ENCODE results near the gene CHAF1A.

DNA sequence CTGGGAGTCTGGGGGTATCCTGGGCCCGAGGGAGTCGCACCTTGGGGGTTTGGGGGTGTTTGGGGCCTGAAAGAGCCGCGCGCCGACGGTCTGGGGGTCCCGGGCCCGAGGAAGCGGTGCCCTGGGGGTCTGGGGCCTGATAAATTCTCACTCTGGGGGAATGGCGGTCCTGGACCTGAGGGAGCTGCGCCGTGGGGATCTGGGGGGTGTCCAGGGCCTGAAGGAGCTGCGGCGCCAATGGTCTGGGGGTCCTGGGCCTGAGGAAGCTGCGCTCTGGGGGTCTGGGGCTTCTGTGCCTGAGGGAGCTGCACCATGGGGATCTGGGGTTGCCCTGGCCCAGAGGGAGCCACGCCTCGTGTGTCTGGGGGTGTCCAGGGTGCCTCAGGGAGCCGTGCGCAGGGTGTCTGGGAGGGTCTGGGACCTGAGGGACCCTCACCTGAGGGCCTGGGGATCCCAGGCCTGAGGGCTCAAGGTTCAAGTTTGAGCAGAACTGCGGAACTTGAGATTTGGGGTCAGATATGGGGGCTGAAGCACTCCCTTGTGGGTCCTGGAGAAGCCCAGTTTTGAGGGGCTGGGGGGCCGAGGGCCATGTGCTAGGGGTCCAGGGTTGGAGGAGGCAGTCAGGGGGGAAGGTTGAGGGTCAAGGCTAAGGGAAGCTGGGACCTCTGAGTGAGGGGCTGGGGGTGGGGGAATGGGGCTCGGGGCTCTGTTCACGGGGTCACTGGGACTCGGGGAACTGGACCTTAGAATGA is 70.7 kb downstream of the CHAF1A start:
- TF ChIP-seq, protein P1, sequence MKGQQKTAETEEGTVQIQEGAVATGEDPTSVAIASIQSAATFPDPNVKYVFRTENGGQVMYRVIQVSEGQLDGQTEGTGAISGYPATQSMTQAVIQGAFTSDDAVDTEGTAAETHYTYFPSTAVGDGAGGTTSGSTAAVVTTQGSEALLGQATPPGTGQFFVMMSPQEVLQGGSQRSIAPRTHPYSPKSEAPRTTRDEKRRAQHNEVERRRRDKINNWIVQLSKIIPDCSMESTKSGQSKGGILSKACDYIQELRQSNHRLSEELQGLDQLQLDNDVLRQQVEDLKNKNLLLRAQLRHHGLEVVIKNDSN (CRISPR knock-in tag; IDR thresholded peaks at IDR 0.05), result no peak
- TF ChIP-seq, protein P2, sequence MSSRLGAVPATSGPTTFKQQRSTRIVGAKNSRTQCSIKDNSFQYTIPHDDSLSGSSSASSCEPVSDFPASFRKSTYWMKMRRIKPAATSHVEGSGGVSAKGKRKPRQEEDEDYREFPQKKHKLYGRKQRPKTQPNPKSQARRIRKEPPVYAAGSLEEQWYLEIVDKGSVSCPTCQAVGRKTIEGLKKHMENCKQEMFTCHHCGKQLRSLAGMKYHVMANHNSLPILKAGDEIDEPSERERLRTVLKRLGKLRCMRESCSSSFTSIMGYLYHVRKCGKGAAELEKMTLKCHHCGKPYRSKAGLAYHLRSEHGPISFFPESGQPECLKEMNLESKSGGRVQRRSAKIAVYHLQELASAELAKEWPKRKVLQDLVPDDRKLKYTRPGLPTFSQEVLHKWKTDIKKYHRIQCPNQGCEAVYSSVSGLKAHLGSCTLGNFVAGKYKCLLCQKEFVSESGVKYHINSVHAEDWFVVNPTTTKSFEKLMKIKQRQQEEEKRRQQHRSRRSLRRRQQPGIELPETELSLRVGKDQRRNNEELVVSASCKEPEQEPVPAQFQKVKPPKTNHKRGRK (CRISPR knock-in tag; IDR thresholded peaks at IDR 0.05; ENCODE audit: borderline replicate concordance), result no peak
- TF ChIP-seq GRHL2 (CRISPR knock-in tag; IDR thresholded peaks at IDR 0.05; ENCODE audit: insufficient replicate concordance, severe bottlenecking), result no peak
- TF ChIP-seq, protein P3, sequence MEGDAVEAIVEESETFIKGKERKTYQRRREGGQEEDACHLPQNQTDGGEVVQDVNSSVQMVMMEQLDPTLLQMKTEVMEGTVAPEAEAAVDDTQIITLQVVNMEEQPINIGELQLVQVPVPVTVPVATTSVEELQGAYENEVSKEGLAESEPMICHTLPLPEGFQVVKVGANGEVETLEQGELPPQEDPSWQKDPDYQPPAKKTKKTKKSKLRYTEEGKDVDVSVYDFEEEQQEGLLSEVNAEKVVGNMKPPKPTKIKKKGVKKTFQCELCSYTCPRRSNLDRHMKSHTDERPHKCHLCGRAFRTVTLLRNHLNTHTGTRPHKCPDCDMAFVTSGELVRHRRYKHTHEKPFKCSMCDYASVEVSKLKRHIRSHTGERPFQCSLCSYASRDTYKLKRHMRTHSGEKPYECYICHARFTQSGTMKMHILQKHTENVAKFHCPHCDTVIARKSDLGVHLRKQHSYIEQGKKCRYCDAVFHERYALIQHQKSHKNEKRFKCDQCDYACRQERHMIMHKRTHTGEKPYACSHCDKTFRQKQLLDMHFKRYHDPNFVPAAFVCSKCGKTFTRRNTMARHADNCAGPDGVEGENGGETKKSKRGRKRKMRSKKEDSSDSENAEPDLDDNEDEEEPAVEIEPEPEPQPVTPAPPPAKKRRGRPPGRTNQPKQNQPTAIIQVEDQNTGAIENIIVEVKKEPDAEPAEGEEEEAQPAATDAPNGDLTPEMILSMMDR (IDR thresholded peaks at IDR 0.05), result no peak
- TF ChIP-seq ATF1 (CRISPR knock-in tag; IDR thresholded peaks at IDR 0.05), result no peak
- TF ChIP-seq, protein P4, sequence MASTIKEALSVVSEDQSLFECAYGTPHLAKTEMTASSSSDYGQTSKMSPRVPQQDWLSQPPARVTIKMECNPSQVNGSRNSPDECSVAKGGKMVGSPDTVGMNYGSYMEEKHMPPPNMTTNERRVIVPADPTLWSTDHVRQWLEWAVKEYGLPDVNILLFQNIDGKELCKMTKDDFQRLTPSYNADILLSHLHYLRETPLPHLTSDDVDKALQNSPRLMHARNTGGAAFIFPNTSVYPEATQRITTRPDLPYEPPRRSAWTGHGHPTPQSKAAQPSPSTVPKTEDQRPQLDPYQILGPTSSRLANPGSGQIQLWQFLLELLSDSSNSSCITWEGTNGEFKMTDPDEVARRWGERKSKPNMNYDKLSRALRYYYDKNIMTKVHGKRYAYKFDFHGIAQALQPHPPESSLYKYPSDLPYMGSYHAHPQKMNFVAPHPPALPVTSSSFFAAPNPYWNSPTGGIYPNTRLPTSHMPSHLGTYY (CRISPR knock-in tag; IDR thresholded peaks at IDR 0.05), result no peak
- TF ChIP-seq RELA (CRISPR knock-in tag; IDR thresholded peaks at IDR 0.05; ENCODE audit: borderline replicate concordance), result no peak
- TF ChIP-seq, protein P5, sequence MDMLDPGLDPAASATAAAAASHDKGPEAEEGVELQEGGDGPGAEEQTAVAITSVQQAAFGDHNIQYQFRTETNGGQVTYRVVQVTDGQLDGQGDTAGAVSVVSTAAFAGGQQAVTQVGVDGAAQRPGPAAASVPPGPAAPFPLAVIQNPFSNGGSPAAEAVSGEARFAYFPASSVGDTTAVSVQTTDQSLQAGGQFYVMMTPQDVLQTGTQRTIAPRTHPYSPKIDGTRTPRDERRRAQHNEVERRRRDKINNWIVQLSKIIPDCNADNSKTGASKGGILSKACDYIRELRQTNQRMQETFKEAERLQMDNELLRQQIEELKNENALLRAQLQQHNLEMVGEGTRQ (CRISPR knock-in tag; IDR thresholded peaks at IDR 0.05), result no peak
- no peak for TF ChIP-seq NFYB (CRISPR knock-in tag; conservative IDR thresholded peaks at IDR 0.05; ENCODE audit: low read depth)
- no peak for TF ChIP-seq SMAD3 (CRISPR knock-in tag; IDR thresholded peaks at IDR 0.05; ENCODE audit: borderline replicate concordance)
- no peak for TF ChIP-seq GABPB1 (CRISPR knock-in tag; IDR thresholded peaks at IDR 0.05)
- TF ChIP-seq, protein P6, sequence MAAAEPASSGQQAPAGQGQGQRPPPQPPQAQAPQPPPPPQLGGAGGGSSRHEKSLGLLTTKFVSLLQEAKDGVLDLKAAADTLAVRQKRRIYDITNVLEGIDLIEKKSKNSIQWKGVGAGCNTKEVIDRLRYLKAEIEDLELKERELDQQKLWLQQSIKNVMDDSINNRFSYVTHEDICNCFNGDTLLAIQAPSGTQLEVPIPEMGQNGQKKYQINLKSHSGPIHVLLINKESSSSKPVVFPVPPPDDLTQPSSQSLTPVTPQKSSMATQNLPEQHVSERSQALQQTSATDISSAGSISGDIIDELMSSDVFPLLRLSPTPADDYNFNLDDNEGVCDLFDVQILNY (CRISPR knock-in tag; IDR thresholded peaks at IDR 0.05), result no peak
- TF ChIP-seq, protein P7, sequence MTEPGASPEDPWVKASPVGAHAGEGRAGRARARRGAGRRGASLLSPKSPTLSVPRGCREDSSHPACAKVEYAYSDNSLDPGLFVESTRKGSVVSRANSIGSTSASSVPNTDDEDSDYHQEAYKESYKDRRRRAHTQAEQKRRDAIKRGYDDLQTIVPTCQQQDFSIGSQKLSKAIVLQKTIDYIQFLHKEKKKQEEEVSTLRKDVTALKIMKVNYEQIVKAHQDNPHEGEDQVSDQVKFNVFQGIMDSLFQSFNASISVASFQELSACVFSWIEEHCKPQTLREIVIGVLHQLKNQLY (CRISPR knock-in tag; IDR thresholded peaks at IDR 0.05), result no peak
- TF ChIP-seq, protein P8, sequence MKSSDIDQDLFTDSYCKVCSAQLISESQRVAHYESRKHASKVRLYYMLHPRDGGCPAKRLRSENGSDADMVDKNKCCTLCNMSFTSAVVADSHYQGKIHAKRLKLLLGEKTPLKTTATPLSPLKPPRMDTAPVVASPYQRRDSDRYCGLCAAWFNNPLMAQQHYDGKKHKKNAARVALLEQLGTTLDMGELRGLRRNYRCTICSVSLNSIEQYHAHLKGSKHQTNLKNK (CRISPR knock-in tag; IDR thresholded peaks at IDR 0.05), result no peak
